Stimulated activated naive CD8-positive, alpha-beta T cell treated with anti-CD3 and anti-CD28 coated beads, Interleukin-15, Interleukin-2, amounts not matched to agents 100 U/mL and 50 U/mL, for 24 hours (primary cell): ENCODE results near the gene ZNF319.

ENCODE experiments used
- ATAC-seq: fragments of 150-1000 bp; cut with Tn5 transposase; one replicate; pipeline ENCODE4 v1.10.0; 2021
- DNase-seq: peaks from one replicate; pipeline ENCODE4 v3.0.0; 2021

The ZNF319 gene

DNA sequence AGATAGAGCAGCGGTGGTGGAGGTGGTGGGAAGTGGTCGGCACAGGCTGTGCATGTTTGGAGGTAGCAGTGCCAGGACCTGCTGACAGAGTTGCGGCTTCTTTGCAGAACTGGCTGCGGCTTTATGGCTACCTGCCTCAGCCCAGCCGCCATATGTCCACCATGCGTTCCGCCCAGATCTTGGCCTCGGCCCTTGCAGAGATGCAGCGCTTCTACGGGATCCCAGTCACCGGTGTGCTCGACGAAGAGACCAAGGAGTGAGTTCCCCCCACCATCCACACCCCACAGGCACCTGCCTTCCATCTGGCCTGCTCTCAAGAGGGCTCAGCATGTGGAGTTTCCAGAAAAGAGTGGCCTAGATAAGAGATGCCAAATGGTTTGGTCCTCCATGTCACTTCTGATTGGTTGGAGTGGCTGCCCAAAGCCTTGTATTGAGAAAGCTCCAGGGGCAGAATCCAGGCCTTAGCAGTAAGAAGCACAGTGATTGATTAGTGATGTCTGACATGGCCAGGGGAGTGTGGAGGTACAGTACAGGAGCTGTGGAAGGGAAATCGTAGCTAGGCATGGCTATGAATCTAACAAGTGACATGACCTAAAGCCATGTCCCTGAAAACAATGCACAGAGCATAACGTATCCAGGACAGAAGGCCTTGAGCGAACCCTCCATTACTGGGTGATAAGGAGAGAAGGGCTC, 37.0 kb upstream of the ZNF319 start:
- no peak for ATAC-seq
- no peak for DNase-seq

DNA sequence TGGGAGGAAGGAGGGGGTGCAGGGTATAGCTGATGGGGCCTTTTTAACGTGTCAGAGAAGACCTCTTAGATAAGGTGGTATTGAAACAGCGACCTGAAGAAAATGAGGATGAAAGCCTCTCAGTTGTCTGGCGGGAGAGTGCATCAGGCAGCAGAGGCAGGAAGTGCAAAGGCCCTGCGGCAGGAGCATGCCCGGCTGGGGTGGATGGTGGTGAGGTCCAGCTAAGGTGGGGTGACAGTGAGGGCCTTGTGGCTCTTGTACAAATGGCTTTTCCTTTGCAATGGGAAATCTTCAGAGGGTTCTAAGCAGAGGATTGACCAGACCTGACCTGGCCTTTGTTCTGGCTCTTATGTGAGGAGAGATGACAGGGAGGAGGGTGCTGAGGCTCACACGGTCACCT, 36.5 kb upstream of the ZNF319 start:
- DNase-seq: no peak
- no peak for ATAC-seq

DNA sequence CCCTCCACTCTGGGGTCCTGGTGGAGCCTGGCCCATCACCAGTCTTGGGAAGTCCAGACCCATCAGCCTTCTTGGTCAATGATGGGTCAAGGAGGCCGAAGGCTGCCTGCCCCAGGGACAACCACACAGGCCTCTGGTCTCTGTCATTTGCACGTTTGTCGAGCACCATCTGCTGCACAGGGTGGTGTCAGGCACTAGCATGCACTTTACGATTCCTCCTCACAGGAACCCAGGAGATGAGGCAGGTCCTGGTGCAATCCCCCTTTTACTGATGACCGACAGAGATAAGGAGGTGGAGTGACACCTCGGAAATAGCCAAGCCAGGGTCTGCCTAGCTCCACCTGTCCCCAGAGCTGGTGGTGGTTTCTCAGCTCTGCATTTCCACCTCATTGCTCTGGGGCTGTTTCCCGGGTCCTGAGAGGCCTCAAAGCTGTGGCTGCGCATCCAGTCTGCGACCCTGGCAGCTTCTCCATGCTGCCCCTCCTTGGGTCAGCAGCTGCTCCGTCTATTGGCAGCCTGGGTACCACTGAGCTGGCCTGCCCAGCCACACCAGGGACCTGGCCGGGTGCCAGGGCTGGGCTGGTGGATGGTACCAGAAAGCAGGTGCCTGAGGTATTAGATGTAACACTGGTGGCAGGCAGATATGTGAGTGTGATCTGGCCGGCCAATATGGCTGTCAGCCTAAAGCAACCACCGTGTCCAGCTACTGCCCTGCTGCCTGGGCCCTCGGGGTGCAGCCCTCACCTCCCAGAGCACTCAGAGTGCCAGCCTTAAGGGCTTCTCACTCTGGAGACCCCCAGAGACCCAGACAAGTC, 35.1 kb upstream of the ZNF319 start:
- ATAC-seq (no peak), DNase-seq (no peak)

DNA sequence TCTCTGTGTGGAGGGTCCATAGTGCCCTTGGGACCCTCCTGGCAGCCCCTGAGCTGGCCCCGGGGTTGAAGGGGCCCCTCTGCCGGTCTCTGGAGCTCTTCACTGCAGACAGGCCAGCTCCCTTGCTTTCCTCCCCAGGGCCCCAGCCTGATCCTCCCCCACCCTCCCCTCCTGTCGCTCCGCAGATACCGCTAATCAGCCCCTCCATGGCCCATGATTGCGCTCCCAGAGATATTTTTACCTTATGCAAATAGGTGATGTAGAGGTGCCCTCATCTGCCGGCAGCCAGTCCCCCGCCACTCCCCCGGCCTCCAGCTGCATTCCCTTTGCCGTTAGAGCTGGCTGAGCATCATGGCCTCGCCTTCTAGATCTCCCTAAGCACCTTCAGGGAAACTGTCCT, 34.3 kb upstream of the ZNF319 start:
- DNase-seq: no peak
- no peak for ATAC-seq

DNA sequence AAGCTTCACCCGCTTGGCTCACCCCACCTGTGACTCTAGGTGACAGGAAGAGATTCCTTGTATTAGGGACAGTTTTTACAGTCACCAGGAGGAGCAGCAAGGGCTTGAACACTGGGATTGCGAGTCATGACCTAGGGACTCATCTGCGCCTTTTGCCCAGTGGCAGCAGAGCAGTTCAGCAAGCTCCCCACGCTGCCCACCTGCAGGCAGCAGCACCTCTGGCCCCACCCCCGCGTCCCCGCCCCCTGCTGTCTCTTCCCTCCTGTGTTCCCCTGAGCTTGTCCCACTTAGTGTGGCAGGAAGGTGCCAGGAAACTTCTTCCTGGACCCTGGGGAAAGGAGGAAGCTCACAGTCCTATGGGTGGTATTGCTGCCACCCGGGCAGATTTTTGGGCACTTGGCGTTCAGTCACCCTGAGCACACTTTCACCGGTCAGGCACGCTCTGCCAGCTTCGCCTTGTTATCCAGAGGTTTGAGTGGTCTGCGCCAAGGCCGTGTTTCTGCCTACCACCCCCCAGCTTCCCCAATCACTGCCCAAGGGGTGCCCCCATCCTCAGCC, 33.7 kb upstream of the ZNF319 start:
- ATAC-seq (no peak), DNase-seq (no peak)

DNA sequence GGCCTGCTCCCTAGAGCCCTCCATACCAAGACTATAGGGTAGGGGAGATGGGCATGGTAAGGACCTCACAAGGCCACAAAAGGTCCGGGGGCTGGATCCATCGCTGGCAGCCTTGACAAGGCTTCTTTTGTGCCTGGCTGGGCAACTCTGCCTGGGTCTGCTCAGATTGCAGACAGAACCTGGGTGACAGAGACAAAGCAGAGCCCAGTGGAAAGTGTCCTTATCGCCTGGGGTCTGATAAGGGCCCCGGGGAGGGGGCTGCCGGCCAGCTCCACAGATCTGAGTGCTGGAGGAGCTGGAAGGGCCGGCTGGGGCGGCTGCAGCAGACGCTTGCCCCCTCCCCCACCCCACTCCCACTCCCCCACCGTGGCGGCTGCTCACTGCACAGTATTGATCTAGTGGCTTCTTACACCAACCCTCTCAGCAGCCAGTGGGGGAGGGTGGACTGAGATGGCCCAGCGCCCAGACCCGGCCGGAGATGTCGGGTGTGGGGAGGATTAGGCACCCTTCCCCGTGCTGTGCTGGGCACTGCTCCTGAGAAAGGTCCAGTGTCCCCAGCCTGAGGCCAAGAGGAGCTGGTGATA, 32.3 kb upstream of the ZNF319 start:
- ATAC-seq (no peak), DNase-seq (no peak)

DNA sequence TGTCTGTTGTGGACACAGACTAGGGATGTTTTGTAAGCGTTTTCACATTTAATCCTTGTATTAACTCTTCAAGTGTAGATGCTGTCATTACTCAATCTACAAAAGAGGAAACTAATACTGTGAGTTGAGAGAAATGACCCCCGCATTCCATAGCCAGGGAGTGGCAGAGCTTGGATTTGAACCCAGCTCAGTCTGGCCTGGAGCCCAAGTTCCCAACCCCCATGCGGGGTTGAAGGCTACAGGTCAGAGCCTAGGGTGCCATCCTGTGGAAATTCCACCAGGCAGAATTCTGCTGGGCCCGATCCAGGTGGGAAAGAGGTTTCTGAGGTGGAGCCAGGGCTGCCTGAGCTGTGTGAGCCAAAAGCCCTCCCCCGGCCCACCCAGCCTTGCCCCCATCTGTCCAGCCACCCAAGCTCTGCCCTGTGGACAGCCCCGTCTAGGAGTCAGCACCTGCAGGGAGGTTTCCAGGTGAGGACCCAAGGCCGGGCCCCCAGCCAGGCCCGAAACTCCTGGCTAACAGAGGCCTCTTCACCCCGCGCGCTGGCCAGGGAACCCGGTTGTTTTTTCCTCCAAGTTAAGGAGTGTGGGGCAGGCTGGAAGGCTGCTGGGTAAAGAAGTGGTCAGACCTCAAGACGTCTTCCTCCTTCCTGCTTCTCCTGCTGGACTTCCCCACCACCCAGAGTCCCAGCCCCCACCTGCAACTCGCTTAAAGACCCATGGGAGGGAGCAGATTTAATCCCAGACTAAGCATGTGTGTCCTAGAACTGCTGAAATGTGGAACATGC, 30.7 kb upstream of the ZNF319 start:
- no peak for DNase-seq

DNA sequence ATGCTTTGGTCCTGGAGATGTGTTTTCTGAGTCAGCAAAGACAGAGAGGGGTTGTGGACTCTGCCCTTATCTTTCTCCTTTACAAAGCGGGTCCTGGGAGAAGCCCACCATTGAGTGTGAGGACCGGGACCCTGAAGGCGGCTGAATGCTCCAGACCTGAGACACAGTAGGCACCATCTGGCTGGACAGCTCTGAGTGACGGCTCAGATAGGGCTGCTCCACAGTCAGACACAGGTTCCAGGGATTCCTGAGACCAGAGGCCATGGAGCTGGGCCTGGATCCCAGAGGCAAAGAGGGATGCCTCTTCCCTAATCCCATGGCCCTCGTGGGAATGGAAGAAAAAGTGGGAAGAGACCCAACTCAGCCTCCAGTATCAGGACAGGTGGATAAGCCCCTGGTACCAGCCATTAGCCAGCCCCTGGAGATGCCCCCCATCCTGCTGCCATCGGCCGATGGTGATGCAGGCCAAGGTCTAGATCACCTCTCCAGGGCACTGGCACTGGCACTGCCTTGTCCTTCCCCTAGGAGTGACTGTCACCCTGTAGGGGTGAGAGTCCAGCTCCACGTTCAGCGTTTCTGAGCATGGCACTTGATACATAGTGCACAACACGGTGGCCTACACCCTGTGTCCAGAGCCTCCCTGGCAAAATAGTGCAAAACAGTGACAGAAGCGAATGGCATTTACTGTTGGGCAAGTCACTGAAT, 29.8 kb upstream of the ZNF319 start:
- DNase-seq (no peak), ATAC-seq (no peak)

More for the DNA sequence above, 30.7 kb upstream of the ZNF319 start:
- no peak for ATAC-seq

DNA sequence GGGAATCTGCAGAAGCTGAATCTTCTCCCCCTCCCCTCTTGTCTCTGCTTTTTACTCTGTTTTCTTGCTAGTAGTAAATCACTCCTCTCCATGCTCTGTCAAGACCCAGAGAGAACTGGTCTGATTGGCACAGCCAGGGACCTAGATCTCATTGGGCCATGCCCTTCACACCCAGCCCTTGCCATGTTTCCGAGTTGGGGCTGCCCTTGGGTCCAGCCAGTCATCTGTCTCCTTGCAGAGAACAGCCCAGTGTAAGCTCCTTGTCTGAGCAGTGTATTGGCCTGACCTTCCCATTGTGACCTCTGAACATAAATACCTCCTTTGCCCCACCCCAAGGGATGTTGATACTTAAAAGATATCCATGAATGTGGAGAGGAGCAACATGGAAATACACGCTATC, 28.9 kb upstream of the ZNF319 start:
- no peak for ATAC-seq
- no peak for DNase-seq

DNA sequence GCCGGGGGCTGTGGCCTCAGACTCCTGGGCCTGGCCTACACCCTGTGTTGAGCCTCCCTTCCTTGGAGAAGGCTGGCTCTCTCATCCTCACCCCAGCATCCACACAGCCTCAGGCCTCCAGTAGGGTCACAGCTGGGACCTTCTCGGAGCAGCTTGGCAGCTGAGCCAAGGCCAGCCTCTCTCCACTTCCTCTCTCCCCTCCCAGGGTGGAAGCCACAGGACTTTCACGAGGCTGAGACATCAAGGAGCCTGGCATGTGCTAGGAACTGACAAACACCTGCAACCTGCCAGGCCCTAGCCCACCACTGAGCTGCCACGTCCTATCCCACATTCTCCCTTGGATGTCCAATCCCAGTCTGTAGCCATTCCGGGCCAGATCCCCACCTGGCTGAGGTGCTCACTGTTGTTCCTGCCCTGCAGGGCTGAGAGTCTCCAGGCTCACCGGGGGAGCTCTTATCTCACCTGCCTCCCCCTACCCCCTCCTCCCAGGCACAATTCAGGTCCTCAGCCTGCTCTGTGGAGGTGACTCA, 28.1 kb upstream of the ZNF319 start:
- DNase-seq: no peak
- no peak for ATAC-seq

DNA sequence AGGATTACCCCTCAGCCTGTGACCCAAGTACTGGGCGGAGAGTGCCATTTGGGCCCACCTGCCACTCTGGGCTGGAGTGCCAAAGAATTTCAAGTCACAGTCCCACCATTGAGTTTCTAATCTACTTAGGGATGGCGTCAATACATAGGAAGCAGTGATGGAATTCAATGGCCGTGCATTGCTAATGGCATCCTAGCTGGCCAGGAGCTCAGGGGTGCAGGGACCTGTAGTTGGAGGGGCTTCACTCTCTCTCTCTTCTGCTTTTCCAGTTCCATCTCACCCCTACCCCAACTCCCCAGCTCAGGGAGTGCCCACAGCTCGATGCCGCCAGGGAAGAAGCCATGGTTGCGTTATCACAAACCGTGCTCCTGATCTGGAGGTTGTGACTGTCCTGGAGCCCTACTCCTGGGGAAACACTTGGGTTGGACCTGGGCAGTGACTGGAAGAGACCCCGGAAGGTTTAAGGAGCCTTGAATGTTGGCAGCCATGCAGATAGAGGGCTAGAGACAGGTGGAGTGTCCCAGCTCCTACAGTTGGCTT, 27.5 kb upstream of the ZNF319 start:
- DNase-seq: no peak
- no peak for ATAC-seq

DNA sequence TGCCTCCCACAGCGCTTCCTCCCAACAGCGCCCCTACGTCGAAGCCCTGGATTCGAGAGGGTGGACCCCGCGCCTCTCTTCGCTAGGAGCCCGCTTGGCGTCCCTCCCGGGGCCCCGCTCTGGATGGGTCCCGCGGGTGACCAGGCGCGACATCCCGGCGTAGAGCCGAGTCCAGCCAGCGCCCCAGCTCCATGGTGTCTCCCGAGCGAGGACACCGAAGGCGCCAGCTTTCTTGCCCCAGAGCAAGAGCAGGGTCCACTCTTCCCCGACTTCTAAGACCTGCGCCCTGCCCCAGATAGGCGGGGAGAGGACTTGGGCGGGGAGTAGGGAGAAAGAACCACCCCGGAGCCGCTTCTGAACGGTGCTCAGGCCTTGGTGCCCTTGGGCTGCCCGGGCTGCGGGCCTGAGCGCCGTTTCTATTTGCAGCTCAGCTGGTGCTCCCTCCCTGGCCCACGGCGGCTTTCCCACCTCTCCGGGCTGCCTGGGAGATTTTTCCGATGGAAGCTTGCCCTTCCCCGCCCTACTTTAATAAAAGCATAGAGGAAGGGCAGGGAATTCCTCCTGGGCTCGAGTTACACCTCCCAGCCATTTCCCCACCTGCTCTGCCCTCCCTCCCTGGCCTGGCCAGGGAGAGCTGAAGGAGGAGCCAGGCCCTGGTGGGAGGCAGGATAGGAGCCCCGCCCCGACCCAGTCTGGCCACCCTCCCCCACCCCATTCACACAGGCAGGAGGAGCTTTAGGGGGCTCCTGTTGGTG, 26.9 kb upstream of the ZNF319 start:
- DNase-seq (no peak), ATAC-seq (no peak)

DNA sequence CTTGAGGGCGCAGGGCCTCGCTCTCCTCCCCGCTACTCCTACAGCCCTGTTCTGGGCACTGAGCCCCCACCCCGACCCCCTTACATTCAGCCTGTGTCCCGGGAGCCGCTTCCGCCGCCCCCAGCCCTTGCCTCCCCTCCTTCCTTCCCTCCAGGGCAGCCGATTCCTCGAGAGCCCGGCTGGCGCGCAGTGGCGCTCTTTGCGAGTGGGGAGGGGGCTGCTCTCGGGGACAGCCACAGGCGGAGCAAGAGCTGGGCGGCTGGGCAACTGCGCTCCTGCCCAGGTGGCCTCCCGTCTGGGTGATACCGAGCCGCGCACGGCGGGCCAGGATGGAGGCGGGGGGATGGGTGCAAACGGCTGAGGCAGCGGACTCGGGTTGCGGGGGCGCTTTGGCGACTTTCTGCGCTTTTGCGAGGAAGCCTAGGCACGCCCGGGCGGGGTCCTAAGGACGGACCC, 26.3 kb upstream of the ZNF319 start:
- ATAC-seq (no peak), DNase-seq (no peak)

DNA sequence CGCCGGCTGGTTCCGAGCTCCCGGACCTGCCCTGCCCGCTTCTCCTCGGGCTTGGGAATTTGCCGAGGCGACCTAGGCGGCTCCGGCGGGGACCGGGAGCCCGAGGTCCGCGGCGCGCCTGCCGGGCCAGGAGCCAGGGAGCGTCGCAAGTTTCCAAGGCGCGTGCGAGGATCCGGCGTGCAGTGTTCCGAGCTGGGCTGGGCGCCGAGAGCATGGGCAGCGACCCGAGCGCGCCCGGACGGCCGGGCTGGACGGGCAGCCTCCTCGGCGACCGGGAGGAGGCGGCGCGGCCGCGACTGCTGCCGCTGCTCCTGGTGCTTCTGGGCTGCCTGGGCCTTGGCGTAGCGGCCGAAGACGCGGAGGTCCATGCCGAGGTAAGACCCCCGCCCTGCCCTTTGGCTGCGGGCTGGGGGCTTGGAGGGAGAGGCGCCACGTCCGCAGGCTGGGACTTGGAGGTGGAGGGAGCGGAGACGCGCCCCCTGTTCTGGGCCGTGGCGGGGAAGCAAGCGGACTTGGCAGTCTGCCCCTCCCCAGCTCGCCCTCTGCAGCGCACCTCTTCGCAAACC, 25.8 kb upstream of the ZNF319 start:
- ATAC-seq (peak; percentile 6), DNase-seq (peak; percentile 15)

DNA sequence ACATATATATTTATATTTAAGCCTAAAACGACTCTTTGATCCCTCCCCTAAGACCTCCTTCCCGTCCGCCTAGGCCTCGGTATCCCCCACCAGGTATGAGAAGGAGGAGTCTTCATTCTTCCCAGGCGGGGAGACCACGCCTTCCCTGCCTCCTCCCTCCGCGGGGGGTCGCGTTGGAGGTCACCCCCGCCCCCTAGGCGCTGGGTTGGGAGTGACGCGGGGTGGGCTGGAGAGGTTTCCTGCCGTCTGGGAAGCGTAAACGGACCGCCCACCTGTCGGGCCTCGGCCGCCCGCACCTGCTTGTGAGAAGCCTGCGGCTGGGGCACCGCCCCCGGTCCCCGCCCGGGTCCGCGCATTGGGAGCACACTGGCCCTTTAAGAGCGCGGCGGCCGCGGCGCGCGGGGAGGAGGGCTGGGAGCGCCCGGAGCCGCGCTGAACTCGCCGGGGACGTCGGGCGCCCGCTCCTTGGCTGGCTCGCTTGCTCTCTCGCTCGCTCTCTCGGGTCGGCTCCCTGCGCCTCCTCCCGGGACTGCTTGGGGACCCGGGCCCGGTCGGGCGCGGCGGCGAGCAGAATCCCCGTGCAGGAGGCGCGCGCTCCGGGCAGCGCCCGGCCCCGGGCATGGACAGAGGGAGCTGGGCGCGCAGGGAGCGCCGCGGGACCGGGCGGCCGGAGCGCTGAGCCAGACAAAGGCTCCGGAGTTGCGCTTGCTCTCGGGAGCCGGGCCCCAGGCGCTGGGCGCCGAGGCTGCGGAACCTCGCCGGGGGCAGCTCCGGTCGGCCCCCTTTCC, 25.1 kb upstream of the ZNF319 start, which contains the start of gene MMP15:
MMP15 (plus strand) TSS at position 404 of the 788 bp plus-strand sequence. CDS start 597 bp downstream, outside the sequence.
- DNase-seq (peak; percentile 66), ATAC-seq (peak; percentile 71)

DNA sequence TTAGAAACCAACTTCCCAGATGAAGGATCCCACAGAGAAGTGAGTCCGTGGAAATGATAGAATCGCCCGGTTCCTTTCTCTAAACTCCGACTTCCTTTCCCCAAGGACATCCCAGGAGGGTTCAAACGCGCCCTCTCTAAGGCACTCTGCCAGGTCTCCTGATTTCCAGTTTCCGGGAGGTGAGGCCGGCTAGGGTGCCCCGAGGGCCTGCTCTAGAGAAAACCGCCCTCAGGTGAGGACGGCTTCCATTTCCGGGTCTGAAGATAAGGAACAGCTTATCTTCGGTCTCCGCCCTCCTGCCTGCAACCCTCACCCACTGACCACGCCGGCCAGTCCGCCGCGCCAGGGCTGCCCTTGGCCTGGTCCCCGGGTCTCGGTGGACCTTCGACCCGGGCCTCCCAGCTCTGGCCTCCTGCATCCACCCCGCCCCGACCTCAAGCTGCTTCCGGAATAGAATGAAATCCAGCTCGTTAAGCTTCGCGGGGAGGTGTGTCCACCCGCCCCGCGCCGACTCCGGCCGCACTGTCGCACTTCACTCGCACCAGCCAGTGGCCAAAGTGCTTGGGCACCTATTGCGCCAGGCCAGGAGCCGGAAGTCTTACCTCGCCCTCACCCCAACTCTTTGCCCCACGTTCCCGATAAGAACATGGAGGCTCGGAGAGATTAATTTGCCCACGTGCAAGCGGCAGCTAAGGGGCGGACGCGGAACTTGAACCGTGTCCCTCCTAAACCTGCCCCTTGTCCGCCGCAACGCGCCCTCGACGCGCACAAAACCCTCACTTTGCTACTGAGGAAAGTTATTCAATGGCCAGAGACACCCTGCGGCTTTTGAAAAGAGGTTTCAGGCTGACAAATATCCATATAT, 24.2 kb upstream of the ZNF319 start:
- DNase-seq (peak; percentile 17), ATAC-seq (no peak)

DNA sequence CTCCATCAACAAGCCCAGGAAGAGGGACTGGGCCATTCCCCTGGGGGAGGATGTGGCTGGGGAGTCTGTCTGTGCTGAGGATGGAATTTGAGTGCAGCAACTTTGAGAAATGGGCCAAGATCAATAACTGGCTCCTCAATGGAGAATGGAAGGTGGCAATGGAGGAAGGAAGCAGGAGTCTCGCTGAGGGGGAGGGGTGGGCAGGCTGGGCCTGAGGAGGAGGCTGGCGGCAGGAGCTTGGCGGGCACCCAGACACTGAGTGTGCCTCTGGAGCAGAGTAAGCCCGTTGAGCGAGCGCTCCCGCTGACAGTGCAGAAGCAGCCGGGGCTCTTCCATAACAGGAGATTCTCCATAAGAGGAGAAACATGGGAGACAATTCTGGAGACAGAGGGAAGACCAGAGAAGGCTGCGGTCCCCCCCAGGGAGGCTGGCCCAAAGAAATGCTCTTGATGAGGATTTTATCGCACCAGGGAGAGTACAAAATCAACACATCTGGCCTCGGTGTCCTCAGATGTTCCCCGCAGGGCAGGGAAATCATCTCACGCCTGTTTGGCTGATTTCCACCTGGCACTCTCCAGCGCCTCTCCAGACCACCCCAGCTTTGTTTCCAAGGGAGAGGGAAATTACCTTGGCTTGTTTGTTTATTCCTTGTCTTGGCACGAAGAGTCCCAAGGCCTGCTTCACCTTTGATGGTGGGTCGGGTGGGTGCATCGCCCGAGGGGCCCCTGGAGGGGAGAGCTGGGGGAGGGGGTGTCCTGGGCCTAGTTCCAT, 22.3 kb upstream of the ZNF319 start:
- no peak for ATAC-seq
- no peak for DNase-seq
